ENCODE data around the gene PRR14.

PRR14 gene

DNA sequence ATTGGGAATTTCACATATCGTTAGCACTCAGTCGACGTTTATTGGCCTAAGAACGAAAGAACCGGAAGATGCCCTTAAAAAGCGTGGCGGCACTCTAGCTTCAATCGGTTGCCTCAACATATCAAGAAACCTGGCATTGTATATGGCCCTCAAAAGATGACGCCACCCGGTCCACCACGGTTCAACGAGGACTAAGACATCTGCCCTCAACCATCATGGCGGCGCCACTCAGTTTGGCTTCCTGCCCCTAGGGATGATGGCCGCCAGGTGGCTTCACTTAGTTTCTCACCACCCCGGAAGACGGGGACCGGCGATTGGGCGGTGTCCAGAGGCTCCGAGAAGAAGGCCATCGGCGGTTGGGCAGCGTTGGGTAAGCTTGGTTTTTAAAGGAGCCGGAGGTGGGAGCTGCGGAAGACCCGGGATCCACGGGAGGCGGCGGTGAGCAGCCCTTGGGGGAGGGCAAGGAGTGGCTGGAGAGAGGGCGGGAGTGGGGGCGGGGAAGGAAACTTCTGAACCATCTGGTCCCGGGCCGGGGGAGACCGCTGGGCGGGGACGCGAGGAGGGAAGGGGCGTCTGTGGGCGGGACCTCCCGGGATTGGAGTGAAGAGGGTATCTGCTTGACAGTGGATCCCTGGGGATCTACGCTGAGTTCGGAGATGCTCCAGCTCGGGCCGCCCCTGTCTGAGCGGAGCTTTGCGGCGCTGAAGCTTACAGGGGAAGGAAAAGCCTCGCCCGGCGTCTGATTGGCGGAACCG lies at the start of gene PRR14:
PRR14 (plus strand) TSS at position 592 of the 755 bp plus-strand sequence. CDS start 686 bp downstream, outside the sequence.
- POLR2A ChIA-PET = interaction anchor here (0.6 to 2.0 kb wide), 6 partner anchors 9 to 79 kb away, joined by 3 to 14 read pairs (median 3); partner anchors contain the start of genes ZNF688, ZNF689 and ZNF785
- TF ChIP-seq, protein P1, sequence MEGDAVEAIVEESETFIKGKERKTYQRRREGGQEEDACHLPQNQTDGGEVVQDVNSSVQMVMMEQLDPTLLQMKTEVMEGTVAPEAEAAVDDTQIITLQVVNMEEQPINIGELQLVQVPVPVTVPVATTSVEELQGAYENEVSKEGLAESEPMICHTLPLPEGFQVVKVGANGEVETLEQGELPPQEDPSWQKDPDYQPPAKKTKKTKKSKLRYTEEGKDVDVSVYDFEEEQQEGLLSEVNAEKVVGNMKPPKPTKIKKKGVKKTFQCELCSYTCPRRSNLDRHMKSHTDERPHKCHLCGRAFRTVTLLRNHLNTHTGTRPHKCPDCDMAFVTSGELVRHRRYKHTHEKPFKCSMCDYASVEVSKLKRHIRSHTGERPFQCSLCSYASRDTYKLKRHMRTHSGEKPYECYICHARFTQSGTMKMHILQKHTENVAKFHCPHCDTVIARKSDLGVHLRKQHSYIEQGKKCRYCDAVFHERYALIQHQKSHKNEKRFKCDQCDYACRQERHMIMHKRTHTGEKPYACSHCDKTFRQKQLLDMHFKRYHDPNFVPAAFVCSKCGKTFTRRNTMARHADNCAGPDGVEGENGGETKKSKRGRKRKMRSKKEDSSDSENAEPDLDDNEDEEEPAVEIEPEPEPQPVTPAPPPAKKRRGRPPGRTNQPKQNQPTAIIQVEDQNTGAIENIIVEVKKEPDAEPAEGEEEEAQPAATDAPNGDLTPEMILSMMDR (IDR thresholded peaks at IDR 0.05; ENCODE audit: insufficient read depth, low read length, missing control alignments) = peak; percentile 8
- CTCF ChIA-PET = interaction anchor here (0.7 to 2.1 kb wide), 11 partner anchors 9 to 213 kb away, joined by 3 to 12 read pairs (median 4); partner anchors contain the start of gene ZNF689

DNA sequence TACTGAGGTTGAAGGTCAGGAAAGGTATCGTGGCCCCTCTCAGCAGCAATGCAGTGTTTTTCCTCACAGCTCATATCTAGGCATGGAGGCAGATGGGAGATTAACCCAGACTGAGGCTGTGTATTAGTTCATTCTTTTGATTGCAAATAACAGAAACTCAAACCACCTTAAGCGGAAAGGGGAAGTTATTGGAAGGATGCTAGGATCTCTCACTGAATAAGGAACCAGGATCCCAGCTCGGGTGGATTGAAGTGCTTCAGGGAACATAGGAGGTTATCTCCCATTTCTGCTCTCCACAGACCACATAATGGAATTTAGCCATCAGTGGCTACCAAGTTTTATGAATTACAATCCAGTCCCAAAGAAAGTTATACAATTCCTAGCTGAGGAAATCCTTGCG lies 48.8 kb upstream of the PRR14 start:
- CTCF ChIA-PET = interaction anchor here (0.7 to 7.6 kb wide), 7 partner anchors 9 to 172 kb away, joined by 3 to 57 read pairs (median 3); partner anchors contain the start of genes DCTPP1, ZNF764 and ZNF785
- TF ChIP-seq, protein P1 (IDR thresholded peaks at IDR 0.05; ENCODE audit: insufficient read depth, low read length, missing control alignments) = no peak
- POLR2A ChIA-PET = no interaction called here
- H3K4me3 ChIP-seq (ENCODE audit: low read depth, low read length) = no peak overlapping the region
- no peak for DNase-seq (ENCODE audit: low read depth, low spot score)

More for the DNA sequence above, at the start of gene PRR14:
- peak within 1 kb of the TSS; percentile 86 for H3K4me3 ChIP-seq (ENCODE audit: low read depth, low read length)
- DNase-seq (ENCODE audit: low read depth, low spot score) = peak; percentile 94

DNA sequence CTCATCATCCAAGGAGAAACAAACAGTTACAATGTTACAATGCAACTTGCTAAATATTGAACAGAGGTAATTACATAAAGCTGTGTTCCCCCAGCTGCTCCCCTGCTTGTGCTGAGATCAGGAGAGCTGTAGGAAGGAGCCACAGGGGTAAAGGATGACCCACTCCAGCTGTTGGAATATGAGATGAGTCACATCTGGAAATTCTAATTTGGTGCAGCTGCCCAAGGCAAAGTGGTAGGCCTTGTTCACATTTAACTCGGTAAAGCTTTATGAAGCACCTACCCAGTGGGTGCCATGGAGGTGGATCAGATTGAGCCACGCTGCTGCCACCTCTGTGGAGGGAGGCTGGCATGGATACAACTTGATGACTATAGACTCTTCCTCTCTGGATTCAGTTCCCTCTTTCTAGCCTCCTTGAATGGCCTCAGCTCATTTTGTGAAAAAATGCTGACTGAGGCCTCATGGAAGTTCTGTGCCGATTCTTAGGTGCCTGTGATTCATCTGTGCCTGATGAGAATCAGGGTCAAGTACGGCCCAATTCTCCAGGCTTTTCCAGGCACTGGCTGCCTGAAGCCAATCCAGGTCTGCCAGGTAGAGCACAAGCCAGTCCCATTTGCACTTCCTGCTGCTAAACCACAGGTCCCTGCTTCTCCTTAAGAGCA lies 48.0 kb upstream of the PRR14 start:
- no peak for DNase-seq (ENCODE audit: low read depth, low spot score)
- no peak overlapping the region for H3K4me3 ChIP-seq (ENCODE audit: low read depth, low read length)
- CTCF ChIA-PET = interaction anchor here (0.7 to 7.6 kb wide), 10 partner anchors 10 to 193 kb away, joined by 3 to 57 read pairs (median 4); partner anchors contain the start of genes DCTPP1, ZNF764 and ZNF785
- TF ChIP-seq, protein P1 (IDR thresholded peaks at IDR 0.05; ENCODE audit: insufficient read depth, low read length, missing control alignments) = no peak
- POLR2A ChIA-PET = interaction anchor here (1.0 kb wide), 1 partner anchor 9 kb away, joined by 3 read pairs; no protein-coding TSS in a partner anchor

DNA sequence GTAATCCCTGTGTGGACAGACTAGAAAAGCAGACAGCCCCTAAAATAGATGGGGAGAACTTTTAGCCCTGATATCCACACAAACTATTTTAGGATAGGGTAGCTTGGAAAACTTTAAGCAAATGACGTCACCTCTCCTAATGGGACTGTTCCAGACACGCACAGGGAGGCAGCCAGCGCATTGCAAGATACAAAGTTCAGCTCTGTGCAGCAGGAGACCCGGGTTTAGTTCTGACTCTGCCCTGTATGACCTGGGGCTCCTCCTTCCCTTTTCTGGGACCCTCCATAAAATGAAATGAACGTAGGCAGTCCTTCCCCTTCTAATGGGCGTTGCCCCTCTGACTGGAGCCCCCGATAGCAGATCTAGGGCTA lies 46.8 kb upstream of the PRR14 start:
- POLR2A ChIA-PET = interaction anchor here (0.5 kb wide), 1 partner anchor 30 kb away, joined by 6 read pairs; no protein-coding TSS in a partner anchor
- no peak for DNase-seq (ENCODE audit: low read depth, low spot score)
- H3K4me3 ChIP-seq (ENCODE audit: low read depth, low read length) = no peak overlapping the region
- CTCF ChIA-PET = interaction anchor here (1.9 kb wide), 1 partner anchor 194 kb away, joined by 6 read pairs; no protein-coding TSS in a partner anchor
- TF ChIP-seq, protein P1 (IDR thresholded peaks at IDR 0.05; ENCODE audit: insufficient read depth, low read length, missing control alignments) = no peak

DNA sequence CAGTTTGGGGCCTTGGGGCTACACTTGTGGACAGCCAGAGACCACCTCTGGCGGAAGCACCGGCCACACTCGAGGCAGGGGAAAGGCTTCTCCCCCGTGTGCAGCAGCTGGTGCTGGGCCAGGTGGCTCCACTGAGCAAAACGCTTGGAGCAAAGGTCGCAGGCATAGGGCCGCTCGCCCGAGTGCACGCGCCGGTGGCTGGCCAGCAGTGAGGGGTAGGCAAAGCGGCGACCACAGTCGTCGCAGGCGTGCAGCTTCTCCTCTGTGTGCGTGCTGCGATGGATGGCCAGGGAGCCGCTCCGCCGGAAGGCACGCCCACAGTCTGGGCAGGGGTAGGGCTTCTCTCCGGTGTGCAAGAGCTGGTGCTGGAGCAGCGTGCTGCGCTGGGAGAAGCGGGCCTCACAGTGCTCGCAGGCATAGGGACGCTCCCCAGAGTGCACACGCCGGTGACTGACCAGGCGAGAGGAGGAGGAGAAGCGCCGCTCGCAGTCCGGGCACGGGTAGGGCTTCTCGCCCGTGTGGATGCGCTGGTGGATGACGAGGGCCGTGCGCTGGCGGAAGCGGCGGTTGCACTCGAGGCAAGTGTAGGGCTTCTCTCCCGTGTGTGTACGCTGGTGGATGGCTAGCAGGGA lies 46.3 kb upstream of the PRR14 start:
- no peak for DNase-seq (ENCODE audit: low read depth, low spot score)
- ChIA-PET POLR2A (no interaction called here), CTCF (no interaction called here)
- no peak overlapping the region for H3K4me3 ChIP-seq (ENCODE audit: low read depth, low read length)
- TF ChIP-seq, protein P1 (IDR thresholded peaks at IDR 0.05; ENCODE audit: insufficient read depth, low read length, missing control alignments) = no peak

Data from AG04449 (cell line).